Nephron (organoid): ENCODE data around the gene HCFC1R1.

Experiments
- H3K27ac Mint-ChIP-seq, 3 experiments: 2 replicates each; pipeline ENCODE4 v1.8.0; 2020; ENCODE audit warnings: mixed read lengths in 3 of 3, mild to moderate bottlenecking in 2 of 3, moderate library complexity in 1 of 3
- H3K27me3 Mint-ChIP-seq: 2 replicates; pipeline ENCODE4 v1.8.0; 2021; ENCODE audit warnings: low read depth, mild to moderate bottlenecking, moderate library complexity, mixed read lengths
- H3K36me3 Mint-ChIP-seq: 2 replicates; pipeline ENCODE4 v1.8.0; 2020; ENCODE audit warnings: low read depth, mixed read lengths
- H3K4me1 Mint-ChIP-seq: 2 replicates; pipeline ENCODE4 v1.8.0; 2020; ENCODE audit warnings: mixed read lengths
- H3K4me3 Mint-ChIP-seq, 3 experiments: 2 replicates each; pipeline ENCODE4 v1.8.0; 2020; ENCODE audit warnings: mild to moderate bottlenecking in 3 of 3, mixed read lengths in 3 of 3, moderate library complexity in 2 of 3
- H3K9me3 Mint-ChIP-seq: 2 replicates; pipeline ENCODE4 v1.8.0; 2020; ENCODE audit warnings: mixed read lengths
- CTCF ChIP-seq, 3 experiments: fragments of 200-600 bp; sonication (generic); IDR thresholded peaks; one replicate each; pipeline ENCODE4 v1.5.0; 2021; ENCODE audit warnings: antibody characterized with exemption in 3 of 3; ENCODE audit not compliant: unreplicated experiment in 3 of 3

The HCFC1R1 gene

DNA sequence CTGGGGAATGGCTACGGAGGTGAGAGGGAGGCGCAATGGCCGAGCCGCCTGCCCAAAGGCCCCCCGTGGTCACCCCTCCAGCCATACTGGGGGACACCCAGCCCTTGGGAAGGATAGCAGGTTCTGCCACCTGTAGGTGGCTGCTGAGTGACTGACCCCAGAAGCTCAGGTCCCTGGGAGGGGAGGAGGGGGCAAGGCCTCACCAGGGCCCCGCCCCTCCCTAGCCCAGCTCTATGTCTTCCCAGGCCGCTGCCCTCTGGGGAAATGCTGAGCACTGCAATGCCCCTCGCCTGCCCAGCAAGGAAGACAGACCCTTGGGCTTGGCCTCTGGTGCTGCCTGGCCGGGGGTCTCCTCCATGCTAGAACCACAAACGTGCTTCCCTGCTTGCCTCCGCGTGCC is 22.4 kb downstream of the HCFC1R1 start:
- no peak for TF ChIP-seq CTCF (IDR thresholded peaks at IDR 0.05; ENCODE audit: unreplicated experiment in 3 of 3)
- Mint-ChIP-seq H3K27ac (no peak overlapping the region), H3K4me1 (no peaks in the 10 kb centered on the region), H3K36me3 (no peaks in the 10 kb centered on the region), H3K27me3 (peaks cover 38% of the 10 kb centered on the region), H3K4me3 (no peak overlapping the region), H3K9me3 (no peaks in the 10 kb centered on the region)

- Mint-ChIP-seq H3K4me1 (no peaks in the 10 kb centered on the region), H3K27ac (no peak overlapping the region), H3K36me3 (no peaks in the 10 kb centered on the region), H3K27me3 (peaks cover 30% of the 10 kb centered on the region), H3K9me3 (no peaks in the 10 kb centered on the region), H3K4me3 (no peak overlapping the region)
- no peak for TF ChIP-seq CTCF (IDR thresholded peaks at IDR 0.05; ENCODE audit: unreplicated experiment in 3 of 3)
Measured at GRCh38 chr16:3000540-3000939, 23.2 kb downstream of the HCFC1R1 start.

GRCh38 chr16:2999929-3000328 is 23.8 kb downstream of the HCFC1R1 start:
- no peak overlapping the region for H3K4me3 Mint-ChIP-seq
- TF ChIP-seq CTCF (IDR thresholded peaks at IDR 0.05; ENCODE audit: unreplicated experiment in 3 of 3): no peak
- no peaks in the 10 kb centered on the region for H3K9me3 Mint-ChIP-seq

GRCh38 chr16:2996298-2996697 is 27.4 kb downstream of the HCFC1R1 start:
- Mint-ChIP-seq H3K36me3 (no peaks in the 10 kb centered on the region), H3K4me1 (no peaks in the 10 kb centered on the region), H3K9me3 (no peaks in the 10 kb centered on the region), H3K27ac (no peak overlapping the region), H3K4me3 (no peak overlapping the region), H3K27me3 (peaks cover 9% of the 10 kb centered on the region)
- no peak for TF ChIP-seq CTCF (IDR thresholded peaks at IDR 0.05; ENCODE audit: unreplicated experiment in 3 of 3)

More at GRCh38 chr16:2999929-3000328, 23.8 kb downstream of the HCFC1R1 start:
- Mint-ChIP-seq H3K4me1 (no peaks in the 10 kb centered on the region), H3K27ac (no peak overlapping the region), H3K36me3 (no peaks in the 10 kb centered on the region), H3K27me3 (peaks cover 24% of the 10 kb centered on the region)

DNA sequence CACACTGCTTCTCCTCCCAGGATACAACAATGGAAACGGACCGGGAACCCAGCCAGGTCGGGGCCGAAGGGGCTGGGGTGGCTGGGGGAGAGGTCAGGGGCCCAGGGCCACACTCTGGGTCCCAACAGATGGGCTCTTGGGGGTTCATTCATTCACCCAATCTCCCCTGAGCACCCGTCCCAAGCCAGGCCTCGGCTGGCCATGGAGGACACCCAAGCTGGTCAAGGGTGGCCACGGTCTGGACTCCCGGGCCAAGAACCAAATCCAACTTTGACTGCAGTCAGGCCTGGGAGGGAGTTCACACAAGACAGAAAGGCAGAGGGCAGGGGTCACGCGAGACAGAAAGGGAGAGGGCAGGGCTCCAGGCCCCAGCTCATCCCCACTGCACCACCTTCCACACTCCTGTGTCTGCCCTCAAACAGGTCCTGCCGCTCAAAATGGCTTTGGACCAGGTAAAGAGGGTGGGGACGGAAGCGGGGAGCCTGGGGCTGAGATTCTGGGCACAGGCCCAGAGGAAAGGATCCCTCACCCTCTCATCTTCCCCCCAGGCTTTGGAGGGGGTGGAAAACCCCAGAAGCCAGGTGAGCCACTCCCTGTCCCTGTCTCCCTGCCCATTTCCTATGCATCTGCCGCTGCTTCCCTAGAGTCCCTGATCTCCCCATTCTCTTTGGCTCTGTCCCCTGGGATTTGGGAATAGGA is 31.2 kb downstream of the HCFC1R1 start:
- no peak overlapping the region for H3K4me3 Mint-ChIP-seq

More for the DNA sequence above, 31.2 kb downstream of the HCFC1R1 start:
- H3K4me1 Mint-ChIP-seq: no peaks in the 10 kb centered on the region
- no peak for TF ChIP-seq CTCF (IDR thresholded peaks at IDR 0.05; ENCODE audit: unreplicated experiment in 3 of 3)
- H3K27ac Mint-ChIP-seq: no peak overlapping the region
- no peaks in the 10 kb centered on the region for H3K9me3 Mint-ChIP-seq
- H3K27me3 Mint-ChIP-seq: no peaks in the 10 kb centered on the region
- H3K36me3 Mint-ChIP-seq: no peaks in the 10 kb centered on the region
